ENCODE measurements around the gene COMTD1. TPM values are rescaled to one million over a fixed set of nuclear protein-coding genes. Genes with fewer than 3 reads are reported as not detected.

Gene COMTD1
- total RNA-seq, 2 experiments from 2014 or later = 37.7 to 47.2 TPM

GRCh38 chr10:75247797-75248196 is 12.0 kb upstream of the COMTD1 start:
- no TSS peak for BruUV-seq (replicated peaks)
- Histone ChIP-seq H2AFZ (ENCODE audit: low read length) (no peak overlapping the region), H3K36me3 (ENCODE audit: insufficient read depth, low read length) (no peaks in the 10 kb centered on the region), H3K4me1 (ENCODE audit: insufficient read depth, low read length, poor library complexity, severe bottlenecking) (no peaks in the 10 kb centered on the region), H3K4me2 (ENCODE audit: low read length) (no peak overlapping the region), H4K20me1 (ENCODE audit: insufficient read depth, low read length) (no peaks in the 10 kb centered on the region), H3K27ac (ENCODE audit: low read depth, low read length, poor library complexity, severe bottlenecking) (no peak overlapping the region), H3K79me2 (ENCODE audit: insufficient read depth, low read depth, low read length) (no peaks in the 10 kb centered on the region), H3K9me3 (ENCODE audit: low read length) (peaks cover 3% of the 10 kb centered on the region; the same call in 1 of the 2 replicates), H3K4me3 (ENCODE audit: low read depth, low read length, poor library complexity, severe bottlenecking) (no peak overlapping the region), H3K9me2 (ENCODE audit: insufficient read depth, low read length) (no peaks in the 10 kb centered on the region)
- POLR2A ChIA-PET = no interaction called here
- TF ChIP-seq EZH2phosphoT487 (IDR thresholded peaks at IDR 0.05; ENCODE audit: borderline replicate concordance, low read depth, low read length) (no peak), CTCF (conservative IDR thresholded peaks at IDR 0.05; ENCODE audit: low read length) (no peak)
- intact Hi-C loops (cut with micrococcal nuclease; ENCODE audit: unreplicated experiment) = no loop called here
- no peak for DNase-seq (ENCODE audit: low spot score)
- CTCF ChIA-PET (ENCODE audit: unreplicated experiment) = no interaction called here

GRCh38 chr10:75246506-75246905 is 10.7 kb upstream of the COMTD1 start:
- no peaks in the 10 kb centered on the region for H3K36me3 ChIP-seq (ENCODE audit: insufficient read depth, low read length)
- no TSS peak for BruUV-seq (replicated peaks)
- no peak overlapping the region for H3K27ac ChIP-seq (ENCODE audit: low read depth, low read length, poor library complexity, severe bottlenecking)
- no peak overlapping the region for H3K4me3 ChIP-seq (ENCODE audit: low read depth, low read length, poor library complexity, severe bottlenecking)
- no peaks in the 10 kb centered on the region for H4K20me1 ChIP-seq (ENCODE audit: insufficient read depth, low read length)
- ChIA-PET CTCF (ENCODE audit: unreplicated experiment) (no interaction called here), POLR2A (no interaction called here)
- no peak overlapping the region for H2AFZ ChIP-seq (ENCODE audit: low read length)
- no peaks in the 10 kb centered on the region for H3K79me2 ChIP-seq (ENCODE audit: insufficient read depth, low read depth, low read length)
- H3K4me1 ChIP-seq (ENCODE audit: insufficient read depth, low read length, poor library complexity, severe bottlenecking) = no peaks in the 10 kb centered on the region
- no peak overlapping the region for H3K4me2 ChIP-seq (ENCODE audit: low read length)
- TF ChIP-seq CTCF (conservative IDR thresholded peaks at IDR 0.05; ENCODE audit: low read length) = no peak
- no peak for TF ChIP-seq EZH2phosphoT487 (IDR thresholded peaks at IDR 0.05; ENCODE audit: borderline replicate concordance, low read depth, low read length)
- intact Hi-C loops (cut with micrococcal nuclease; ENCODE audit: unreplicated experiment) = no loop called here
- DNase-seq (ENCODE audit: low spot score) = no peak
- H3K9me3 ChIP-seq (ENCODE audit: low read length) = no peaks in the 10 kb centered on the region
- no peaks in the 10 kb centered on the region for H3K9me2 ChIP-seq (ENCODE audit: insufficient read depth, low read length)

GRCh38 chr10:75245354-75246250 is 9.8 kb upstream of the COMTD1 start:
- no peaks in the 10 kb centered on the region for H3K9me2 ChIP-seq (ENCODE audit: insufficient read depth, low read length)
- no peaks in the 10 kb centered on the region for H3K79me2 ChIP-seq (ENCODE audit: insufficient read depth, low read depth, low read length)
- ChIA-PET POLR2A (no interaction called here), CTCF (ENCODE audit: unreplicated experiment) (no interaction called here)
- no peak overlapping the region for H3K27ac ChIP-seq (ENCODE audit: low read depth, low read length, poor library complexity, severe bottlenecking)
- no peak overlapping the region for H3K4me3 ChIP-seq (ENCODE audit: low read depth, low read length, poor library complexity, severe bottlenecking)
- no peak for TF ChIP-seq EZH2phosphoT487 (IDR thresholded peaks at IDR 0.05; ENCODE audit: borderline replicate concordance, low read depth, low read length)
- no peak for TF ChIP-seq CTCF (conservative IDR thresholded peaks at IDR 0.05; ENCODE audit: low read length)
- H3K4me2 ChIP-seq (ENCODE audit: low read length) = no peak overlapping the region
- H3K9me3 ChIP-seq (ENCODE audit: low read length) = no peaks in the 10 kb centered on the region
- intact Hi-C loops (cut with micrococcal nuclease; ENCODE audit: unreplicated experiment) = no loop called here
- H4K20me1 ChIP-seq (ENCODE audit: insufficient read depth, low read length) = no peaks in the 10 kb centered on the region
- no peak for DNase-seq (ENCODE audit: low spot score)
- BruUV-seq (replicated peaks) = no TSS peak
- H2AFZ ChIP-seq (ENCODE audit: low read length) = no peak overlapping the region
- no peaks in the 10 kb centered on the region for H3K36me3 ChIP-seq (ENCODE audit: insufficient read depth, low read length)
- no peaks in the 10 kb centered on the region for H3K4me1 ChIP-seq (ENCODE audit: insufficient read depth, low read length, poor library complexity, severe bottlenecking)
